DMS53 (cell line): ENCODE measurements around the gene FAM241A.
"Not testable (repeated sequence)": the region's sequence is repeated elsewhere in the genome, so short reads cannot be mapped to it uniquely, and the experiment has no call there.

ENCODE experiments used
- DNase-seq: peaks from one replicate; lab custom pipeline; 2025; lab: John Stamatoyannopoulos, UW

Gene FAM241A

GRCh38 chr4:112145326-112145789 is at the start of gene FAM241A:
FAM241A (plus strand) TSS chr4:112145454; CDS start chr4:112145581, 127 bp downstream.
- peak; percentile 85 for DNase-seq

GRCh38 chr4:112098841-112099530 is 46.3 kb upstream of the FAM241A start:
- DNase-seq, result no peak

- DNase-seq, result peak; percentile 68
Measured at GRCh38 chr4:112099701-112100297, 45.5 kb upstream of the FAM241A start.

- DNase-seq, result no peak
Measured at GRCh38 chr4:112102875-112103370, 42.3 kb upstream of the FAM241A start.

GRCh38 chr4:112105201-112105969 is 39.9 kb upstream of the FAM241A start:
- DNase-seq, result no peak

- peak; percentile 57 for DNase-seq
Measured at GRCh38 chr4:112109360-112110058, 35.7 kb upstream of the FAM241A start.

GRCh38 chr4:112110059-112110425 is 35.2 kb upstream of the FAM241A start:
- DNase-seq, result no peak

- no peak for DNase-seq
Measured at GRCh38 chr4:112111306-112111705, 33.9 kb upstream of the FAM241A start.

GRCh38 chr4:112112095-112112494 is 33.2 kb upstream of the FAM241A start:
- DNase-seq, result not testable (repeated sequence)

GRCh38 chr4:112112590-112113170 is 32.6 kb upstream of the FAM241A start:
- DNase-seq, result peak; percentile 63

GRCh38 chr4:112113864-112114263 is 31.4 kb upstream of the FAM241A start:
- peak; percentile 8 for DNase-seq

- no peak for DNase-seq
Measured at GRCh38 chr4:112114452-112114851, 30.8 kb upstream of the FAM241A start.

GRCh38 chr4:112118742-112119352 is 26.4 kb upstream of the FAM241A start:
- no peak for DNase-seq

GRCh38 chr4:112119353-112119783 is 25.9 kb upstream of the FAM241A start:
- DNase-seq, result no peak

- no peak for DNase-seq
Measured at GRCh38 chr4:112120021-112120420, 25.2 kb upstream of the FAM241A start.

GRCh38 chr4:112125416-112125815 is 19.8 kb upstream of the FAM241A start:
- no peak for DNase-seq

GRCh38 chr4:112127048-112127637 is 18.1 kb upstream of the FAM241A start:
- DNase-seq, result no peak

- no peak for DNase-seq
Measured at GRCh38 chr4:112127803-112128202, 17.5 kb upstream of the FAM241A start.

- no peak for DNase-seq
Measured at GRCh38 chr4:112128452-112128851, 16.8 kb upstream of the FAM241A start.

- DNase-seq, result no peak
Measured at GRCh38 chr4:112130906-112131305, 14.3 kb upstream of the FAM241A start.

GRCh38 chr4:112136551-112136950 is 8.7 kb upstream of the FAM241A start:
- DNase-seq, result no peak
